TTC549 (cell line): ENCODE data around the gene ABLIM2.
"Not testable (repeated sequence)": the region's sequence is repeated elsewhere in the genome, so short reads cannot be mapped to it uniquely, and the experiment has no call there.

Source experiments
- FAIRE-seq: peaks from 2 replicates; lab custom pipeline; 2012; peaks lifted over from hg19 to GRCh38; lab: Jason Lieb, UNC

Gene ABLIM2

GRCh38 chr4:8157496-8157895 is 1.1 kb downstream of the ABLIM2 start:
- FAIRE-seq = no peak

- no peak for FAIRE-seq
These were observed 2.0 kb downstream of the ABLIM2 start for GRCh38 chr4:8156617-8157016.

GRCh38 chr4:8155660-8156421 is 2.8 kb downstream of the ABLIM2 start:
- no peak for FAIRE-seq

GRCh38 chr4:8155048-8155447 is 3.6 kb downstream of the ABLIM2 start:
- no peak for FAIRE-seq

GRCh38 chr4:8153441-8153840 is 5.2 kb downstream of the ABLIM2 start:
- no peak for FAIRE-seq

GRCh38 chr4:8152865-8153257 is 5.8 kb downstream of the ABLIM2 start:
- FAIRE-seq = no peak

GRCh38 chr4:8152090-8152864 is 6.3 kb downstream of the ABLIM2 start:
- no peak for FAIRE-seq

- FAIRE-seq = no peak
These were observed 7.4 kb downstream of the ABLIM2 start for GRCh38 chr4:8151165-8151650.

- no peak for FAIRE-seq
These were observed 8.2 kb downstream of the ABLIM2 start for GRCh38 chr4:8150152-8151090.

- no peak for FAIRE-seq
These were observed 8.9 kb downstream of the ABLIM2 start for GRCh38 chr4:8149664-8150063.

- no peak for FAIRE-seq
These were observed 9.7 kb downstream of the ABLIM2 start for GRCh38 chr4:8148785-8149435.

- no peak for FAIRE-seq
These were observed 10.5 kb downstream of the ABLIM2 start for GRCh38 chr4:8148159-8148558.

- FAIRE-seq = no peak
These were observed 11.2 kb downstream of the ABLIM2 start for GRCh38 chr4:8147231-8147970.

- no peak for FAIRE-seq
These were observed 12.5 kb downstream of the ABLIM2 start for GRCh38 chr4:8146157-8146556.

GRCh38 chr4:8144359-8144758 is 14.3 kb downstream of the ABLIM2 start:
- no peak for FAIRE-seq

GRCh38 chr4:8143392-8144140 is 15.0 kb downstream of the ABLIM2 start:
- FAIRE-seq = no peak

GRCh38 chr4:8142556-8142955 is 16.1 kb downstream of the ABLIM2 start:
- no peak for FAIRE-seq

- no peak for FAIRE-seq
These were observed 16.7 kb downstream of the ABLIM2 start for GRCh38 chr4:8141935-8142334.

- no peak for FAIRE-seq
These were observed 17.7 kb downstream of the ABLIM2 start for GRCh38 chr4:8140915-8141314.

- FAIRE-seq = not testable (repeated sequence)
These were observed 18.9 kb downstream of the ABLIM2 start for GRCh38 chr4:8139726-8140125.
